ENCODE data around the gene IGLON5.

GRCh38 chr19:51282335-51282734 is 29.1 kb upstream of the IGLON5 start:
- TF ChIP-seq CTCF (IDR thresholded peaks at IDR 0.05 in 4 of 5, conservative IDR thresholded peaks at IDR 0.05 in 1 of 5) (no peak), POLR2A (IDR thresholded peaks at IDR 0.05) (no peak)
